Sigmoid colon (tissue), 7 donors: Measurements from ENCODE around the gene DNPEP. TPM values are rescaled to one million over a fixed set of nuclear protein-coding genes. Genes with fewer than 3 reads are reported as not detected.
A peak's percentile ranks its signal among the peaks of the same experiment; 100 is the strongest.

Source experiments
- DNase-seq: peaks from one replicate; pipeline ENCODE4 v3.0.0-alpha.2; 2019
- H3K27ac ChIP-seq, 4 donors: fragments of 200-600 bp; sonication (generic); one replicate each; pipeline ENCODE4 v1.5.1; 2016 to 2019; ENCODE audit warnings: mild to moderate bottlenecking in 1 of 4
- H3K27me3 ChIP-seq, 3 donors: fragments of 200-600 bp; sonication (generic); one replicate each; pipeline ENCODE4 v1.5.1; 2019; ENCODE audit warnings: mild to moderate bottlenecking in 1 of 3
- H3K36me3 ChIP-seq, 4 donors: fragments of 200-600 bp; sonication (generic); one replicate each; pipeline ENCODE4 v1.5.1; 2016 to 2019
- H3K4me1 ChIP-seq, 4 donors: fragments of 200-600 bp; sonication (generic); one replicate each; pipeline ENCODE4 v1.5.1; 2017 to 2019
- H3K4me3 ChIP-seq, 4 donors: fragments of 200-600 bp; sonication (generic); one replicate each; pipeline ENCODE4 v1.5.1; 2017 to 2019; ENCODE audit warnings: mild to moderate bottlenecking in 2 of 4, moderate library complexity in 1 of 4
- H3K9me3 ChIP-seq, 4 donors: fragments of 200-600 bp in 3 of 4; sonication (generic) in 3 of 4; one replicate each; pipeline versions ENCODE4 v1.5.1 to v1.6.1; 2013 to 2019
- CTCF ChIP-seq, 4 experiments: fragments of 450-650 bp in 3 of 4; fragments of 200-600 bp in 1 of 4; IDR thresholded peaks; one replicate each; pipeline ENCODE4 v1.5.1; 2016 to 2019; ENCODE audit warnings: antibody characterized with exemption in 4 of 4, mild to moderate bottlenecking in 3 of 4, moderate library complexity in 2 of 4
- EP300 ChIP-seq, 4 donors: sonication (generic); formaldehyde crosslinking; IDR thresholded peaks; one replicate each; pipeline ENCODE4 v1.6.1; 2017; ENCODE audit warnings: antibody characterized with exemption in 4 of 4
- POLR2A ChIP-seq, 2 donors: fragments of 450-650 bp; IDR thresholded peaks; one replicate each; pipeline ENCODE4 v1.6.1; 2016; ENCODE audit warnings: antibody characterized with exemption in 2 of 2, mild to moderate bottlenecking in 2 of 2, moderate library complexity in 2 of 2
- POLR2AphosphoS5 ChIP-seq, 4 donors: sonication (generic); formaldehyde crosslinking; IDR thresholded peaks; one replicate each; pipeline ENCODE4 v1.6.1; 2017; ENCODE audit warnings: antibody characterized with exemption in 4 of 4
- WGBS, 2 donors: extraction: QIAGEN DNeasy Blood & Tissue Kit; methylation state at CpG; one replicate each; pipeline ENCODE4 v1.1.7; 2013; 5-methylcytosine and 5-hydroxymethylcytosine counted together
- intact Hi-C: fragments of 100-400 bp; cut with DNase I; formaldehyde crosslinking; loops from one replicate; pipeline ENCODE4 v1.15.1; 2023
- polyA plus RNA-seq, 3 donors: library from polyadenylated mRNA; stranded (reverse); fragments of 200-250 nt; gene quantifications; one replicate each; pipeline ENCODE4 v1.2.3, GENCODE V29; 2013
- total RNA-seq, 4 donors: library from RNA; depleted of rRNA; stranded (reverse); fragments of >200 nt; gene quantifications; one replicate each; pipeline ENCODE4 v1.1.0, GENCODE V29; 2016
- donor health status: healthy with polysubstance abuse.
- donor health status: Bipolar disorder and iron deficiency.
- donor health status: healthy.

DNPEP gene
- total and polyA plus RNA-seq, 7 donors: 43.2 to 137 (median 62.8) TPM

- Histone ChIP-seq H3K27me3 (no peaks in the 10 kb centered on the region), H3K27ac (no peak overlapping the region), H3K36me3 (no peaks in the 10 kb centered on the region), H3K4me1 (peaks cover 0 to 7% (median 6%) of the 10 kb centered on the region in 4 donors), H3K4me3 (no peak overlapping the region), H3K9me3 (no peaks in the 10 kb centered on the region)
- TF ChIP-seq POLR2AphosphoS5 (IDR thresholded peaks at IDR 0.05) (no peak), POLR2A (IDR thresholded peaks at IDR 0.05) (no peak), CTCF (IDR thresholded peaks at IDR 0.05) (no peak), EP300 (IDR thresholded peaks at IDR 0.05) (no peak)
- DNase-seq: no peak
- WGBS, 2 donors: 94% methylated on average over 9 of the region's 9 CpGs
- intact Hi-C loops: no loop called here
These were observed 5.0 kb upstream of the DNPEP start for GRCh38 chr2:219392754-219393153.

GRCh38 chr2:219388907-219389156 lies 1.1 kb upstream of the DNPEP start:
- peak overlapping the region; percentile 94 to 97 (median 96) for H3K27ac ChIP-seq
- DNase-seq: no peak
- H3K9me3 ChIP-seq: no peaks in the 10 kb centered on the region
- peak overlapping the region in 3 of 4 donors; percentile 81 to 88 (median 87) for H3K4me3 ChIP-seq
- TF ChIP-seq EP300 (IDR thresholded peaks at IDR 0.05): no peak
- TF ChIP-seq POLR2A (IDR thresholded peaks at IDR 0.05): no peak
- no peak for TF ChIP-seq CTCF (IDR thresholded peaks at IDR 0.05)
- no peak for TF ChIP-seq POLR2AphosphoS5 (IDR thresholded peaks at IDR 0.05)
- no peaks in the 10 kb centered on the region for H3K27me3 ChIP-seq
- peaks cover 0 to 32% (median 26%) of the 10 kb centered on the region in 4 donors for H3K4me1 ChIP-seq
- 25 to 62% methylated on average over 6 of the region's 6 CpGs for WGBS, 2 donors
- intact Hi-C loops: loop anchor here (2.0 to 10.0 kb wide), 6 partner anchors 112 to 982 kb away; partner anchors contain the start of genes ANKZF1, ATG9A, CHPF and CNPPD1
- peaks cover 18 to 27% (median 24%) of the 10 kb centered on the region in 4 donors for H3K36me3 ChIP-seq

GRCh38 chr2:219388121-219388906 lies 602 bp upstream of the DNPEP start:
- 1 to 2% methylated on average over 78 of the region's 78 CpGs for WGBS, 2 donors
- TF ChIP-seq CTCF (IDR thresholded peaks at IDR 0.05): peak; percentile 35 to 68 (median 48)
- no peak for TF ChIP-seq EP300 (IDR thresholded peaks at IDR 0.05)
- intact Hi-C loops: loop anchor here (2.0 to 10.0 kb wide), 6 partner anchors 111 to 981 kb away; partner anchors contain the start of genes ANKZF1, ATG9A, CHPF and CNPPD1

GRCh38 chr2:219386532-219387280 lies 1.0 kb downstream of the DNPEP start:
- TF ChIP-seq POLR2A (IDR thresholded peaks at IDR 0.05) (no peak), EP300 (IDR thresholded peaks at IDR 0.05) (no peak), POLR2AphosphoS5 (IDR thresholded peaks at IDR 0.05) (no peak), CTCF (IDR thresholded peaks at IDR 0.05) (no peak)
- 44 to 49% methylated on average over 19 of the region's 19 CpGs for WGBS, 2 donors
- H3K4me1 ChIP-seq: peaks cover 0 to 32% (median 26%) of the 10 kb centered on the region in 4 donors

More at GRCh38 chr2:219388121-219388906, 602 bp upstream of the DNPEP start:
- peak; percentile 100 for DNase-seq
- Histone ChIP-seq H3K27me3 (no peaks in the 10 kb centered on the region), H3K4me1 (peaks cover 0 to 32% (median 26%) of the 10 kb centered on the region in 4 donors), H3K27ac (peak overlapping the region; percentile 94 to 97 (median 96)), H3K4me3 (peak overlapping the region; percentile 16 to 88 (median 84)), H3K36me3 (peaks cover 20 to 32% (median 28%) of the 10 kb centered on the region in 4 donors), H3K9me3 (no peaks in the 10 kb centered on the region)

More at GRCh38 chr2:219386532-219387280, 1.0 kb downstream of the DNPEP start:
- DNase-seq: no peak
- peak overlapping the region; percentile 94 to 97 (median 96) for H3K27ac ChIP-seq
- peak overlapping the region; percentile 81 to 88 (median 84) for H3K4me3 ChIP-seq
- H3K36me3 ChIP-seq: peaks cover 23 to 48% (median 43%) of the 10 kb centered on the region in 4 donors
- H3K27me3 ChIP-seq: no peaks in the 10 kb centered on the region
- intact Hi-C loops: loop anchor here (5.0 to 10.0 kb wide), 5 partner anchors 109 to 979 kb away; partner anchors contain the start of genes ANKZF1, ATG9A, CNPPD1 and DNAJB2
- no peaks in the 10 kb centered on the region for H3K9me3 ChIP-seq
